HG03159 (cell line): ENCODE results near the gene RPL10A.
"Not testable (repeated sequence)": the region's sequence is repeated elsewhere in the genome, so short reads cannot be mapped to it uniquely, and the experiment has no call there.

Experiments
- ATAC-seq: cut with Tn5 transposase; IDR thresholded peaks from one replicate; pipeline ENCODE4 v1.9.1; 2021; ENCODE audit warnings: mild to moderate bottlenecking, moderate library complexity; ENCODE audit not compliant: unreplicated experiment

Gene RPL10A

DNA sequence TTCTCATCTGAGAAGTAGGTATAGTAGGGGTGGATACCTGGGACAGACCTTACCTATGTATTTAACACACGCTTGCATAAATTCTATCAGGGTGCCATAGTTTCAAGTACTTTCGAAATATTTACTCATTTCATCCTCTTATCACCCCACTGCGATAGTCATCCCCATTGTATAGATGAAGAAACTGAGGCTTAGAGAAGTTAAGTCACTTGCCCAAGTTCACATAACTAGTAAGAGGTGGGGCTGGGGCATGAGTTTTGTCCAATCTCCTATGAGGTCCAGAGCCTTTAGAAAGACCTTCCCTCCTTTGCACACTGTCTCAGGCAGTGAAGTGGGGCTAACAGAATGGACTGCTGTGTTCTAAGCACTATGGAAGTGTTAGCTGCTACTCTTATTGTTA lies 38.3 kb downstream of the RPL10A start:
- ATAC-seq = no peak

DNA sequence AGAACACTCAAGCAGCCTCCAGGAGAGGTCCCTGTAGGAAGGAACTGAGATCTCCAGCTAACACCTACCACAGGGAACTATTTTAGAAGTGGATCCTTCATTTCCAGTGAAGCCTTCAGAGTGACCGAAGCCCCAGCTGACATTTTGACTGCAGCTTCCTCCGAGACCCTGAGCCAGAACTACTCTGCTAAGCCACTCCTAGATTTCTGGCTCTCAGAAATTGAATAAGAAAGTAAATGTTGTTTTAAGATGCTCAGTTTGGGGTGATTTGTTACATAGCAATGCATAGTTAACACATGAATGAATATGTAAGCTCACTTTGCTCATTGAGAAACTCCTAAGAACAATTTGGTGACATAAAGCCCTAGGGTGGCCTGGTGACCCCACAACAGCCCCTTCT lies 39.0 kb downstream of the RPL10A start:
- ATAC-seq = no peak

DNA sequence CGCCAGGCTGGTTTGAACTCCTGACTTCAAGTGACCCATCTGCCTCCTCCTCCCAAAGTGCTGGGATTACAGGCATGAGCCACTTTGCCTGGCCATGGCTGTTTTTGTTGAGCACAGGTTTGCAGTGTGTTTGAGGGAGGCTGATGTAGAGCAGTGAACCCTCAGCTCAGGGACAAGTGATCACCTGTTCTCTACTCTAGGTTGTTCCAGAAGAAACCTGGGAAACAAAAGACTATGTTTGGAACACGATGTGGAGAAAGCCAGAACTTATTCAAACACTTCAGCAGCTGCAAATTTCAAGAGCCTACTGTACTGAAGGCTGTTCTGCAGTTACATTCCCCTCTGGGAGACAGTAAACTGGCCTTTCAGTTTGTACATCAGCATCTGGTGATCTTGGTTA lies 39.8 kb downstream of the RPL10A start:
- no peak for ATAC-seq

DNA sequence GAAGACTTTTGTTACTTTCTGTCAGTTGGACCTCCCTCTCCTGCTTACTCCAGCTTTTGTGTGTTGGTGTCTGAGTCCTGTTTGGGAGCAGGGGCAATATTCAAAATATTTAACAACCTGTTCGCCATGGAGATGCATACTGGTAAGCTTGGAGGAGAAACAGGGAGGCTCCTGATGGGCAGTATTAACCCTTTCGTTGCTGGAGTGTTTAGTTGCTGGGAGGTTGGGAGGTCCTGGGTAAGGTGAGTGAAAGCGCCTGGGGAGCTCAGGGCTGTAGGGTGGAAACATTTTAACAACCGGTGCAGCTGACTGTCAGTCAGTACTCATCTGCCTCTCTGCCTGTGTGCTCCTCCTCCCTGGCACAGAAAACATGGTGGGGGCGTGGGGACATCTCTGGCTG lies 40.3 kb downstream of the RPL10A start:
- no peak for ATAC-seq

DNA sequence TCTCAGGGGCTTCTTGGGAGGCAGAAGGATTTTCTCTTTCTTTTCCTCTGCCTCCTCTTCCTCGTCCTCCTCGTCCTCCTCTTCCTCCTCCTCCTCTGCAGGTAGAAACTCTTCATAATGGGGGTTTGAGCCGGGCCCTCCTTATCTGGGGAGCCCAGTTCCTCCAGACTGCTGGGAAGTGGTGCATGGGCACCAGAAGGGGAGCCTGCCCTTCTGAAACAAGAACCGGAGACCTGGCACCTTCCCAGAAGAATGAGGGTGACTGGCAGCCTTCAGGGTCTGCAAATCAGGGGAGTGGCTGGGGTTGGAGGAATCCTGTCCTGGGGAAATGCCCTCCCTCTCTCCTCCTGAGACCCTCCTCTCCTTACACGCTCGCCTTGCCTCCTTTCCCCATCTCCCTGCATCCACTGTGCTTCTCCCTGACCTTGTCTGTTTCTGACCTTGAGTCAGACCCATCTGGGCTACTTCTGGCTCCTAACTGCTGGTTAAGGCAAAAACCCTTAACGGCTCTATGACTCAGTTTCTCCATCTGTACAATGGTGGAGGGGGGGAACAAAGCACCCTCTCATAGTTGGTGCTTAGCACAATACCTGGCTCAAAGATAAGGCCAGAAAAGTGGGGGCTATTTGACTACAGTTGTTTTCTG lies 42.8 kb downstream of the RPL10A start:
- ATAC-seq = no peak

DNA sequence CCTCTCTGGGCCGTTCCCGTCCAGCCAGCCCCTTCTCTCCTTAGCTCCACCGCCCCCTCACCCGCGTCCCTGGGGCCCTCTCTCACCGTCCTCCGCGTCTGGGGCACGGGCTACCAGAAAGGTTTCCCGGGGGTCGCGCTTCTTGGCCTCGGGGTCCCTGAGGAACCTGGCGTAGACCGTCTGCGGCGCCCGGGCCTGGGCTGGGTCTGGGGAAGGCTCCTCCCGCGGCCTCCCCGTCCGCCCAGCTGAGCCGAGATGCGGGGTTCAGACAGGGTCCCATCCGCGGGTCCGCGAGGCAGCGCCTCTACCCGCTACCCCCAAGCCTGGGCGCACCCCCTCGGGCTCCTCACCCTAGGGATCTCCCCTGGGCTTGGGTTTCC lies 43.4 kb downstream of the RPL10A start:
- ATAC-seq = no peak

DNA sequence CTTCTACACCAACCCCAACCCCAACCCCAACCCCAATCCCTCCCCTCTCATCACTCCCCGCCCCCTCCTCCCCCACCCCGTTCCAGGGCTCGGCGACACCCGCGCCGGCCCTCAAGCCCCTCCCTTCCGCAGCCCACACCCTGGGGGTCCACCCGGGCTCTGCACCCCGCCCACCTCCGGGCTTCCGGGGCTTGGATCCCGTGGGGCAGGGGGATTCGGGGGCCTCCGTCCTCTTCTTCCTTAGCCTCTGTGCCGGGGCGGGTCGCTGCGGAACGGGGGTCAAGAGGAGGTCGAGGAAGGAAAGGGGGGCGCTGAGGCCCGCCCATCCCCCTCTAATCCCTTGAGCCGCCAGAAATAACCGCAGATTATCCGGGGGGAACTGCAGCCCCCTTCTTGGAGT lies 43.8 kb downstream of the RPL10A start:
- ATAC-seq = no peak

DNA sequence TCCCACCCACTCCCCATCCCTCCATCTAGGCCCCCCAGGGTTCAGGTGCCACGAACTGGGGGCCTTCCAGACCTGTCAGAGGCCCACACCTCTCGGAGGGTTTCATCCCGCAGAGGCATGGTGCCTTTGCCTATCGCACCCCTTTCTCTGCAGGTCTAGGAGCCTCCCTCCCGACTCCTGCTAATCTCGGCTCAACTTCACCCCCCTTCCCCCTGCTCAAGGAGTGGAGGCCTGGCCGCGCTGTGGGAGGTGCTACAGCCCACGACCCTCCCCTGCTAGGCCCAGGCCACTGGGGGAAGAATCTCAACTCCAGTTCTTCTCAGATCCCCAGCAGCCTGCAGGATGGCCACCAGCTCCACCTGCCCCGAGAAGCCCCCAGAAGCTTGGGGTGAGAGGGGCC lies 44.5 kb downstream of the RPL10A start, which contains the start of gene TULP1:
TULP1 (minus strand) TSS at position 157 of the 400 bp plus-strand sequence; CDS start at position 119, 38 bp downstream.
- no peak for ATAC-seq

DNA sequence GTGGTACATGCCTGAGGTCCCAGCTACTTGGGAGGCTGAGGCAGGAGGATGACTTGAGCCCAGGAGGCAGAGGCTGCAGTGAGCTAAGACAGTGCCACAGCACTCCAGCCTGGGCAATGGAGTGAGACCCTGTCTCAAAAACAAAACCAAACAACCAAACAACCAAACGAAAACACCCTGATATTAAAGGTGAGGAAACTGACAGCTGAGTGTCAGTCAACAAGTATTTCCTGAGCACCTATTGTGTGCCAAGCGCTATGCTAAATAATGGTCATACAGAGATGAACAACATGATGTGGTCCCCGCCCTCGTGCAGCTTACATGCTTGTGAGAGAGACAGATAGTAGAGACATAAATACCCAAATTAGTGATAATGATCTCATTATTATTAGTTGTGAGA lies 46.4 kb downstream of the RPL10A start:
- ATAC-seq = no peak

DNA sequence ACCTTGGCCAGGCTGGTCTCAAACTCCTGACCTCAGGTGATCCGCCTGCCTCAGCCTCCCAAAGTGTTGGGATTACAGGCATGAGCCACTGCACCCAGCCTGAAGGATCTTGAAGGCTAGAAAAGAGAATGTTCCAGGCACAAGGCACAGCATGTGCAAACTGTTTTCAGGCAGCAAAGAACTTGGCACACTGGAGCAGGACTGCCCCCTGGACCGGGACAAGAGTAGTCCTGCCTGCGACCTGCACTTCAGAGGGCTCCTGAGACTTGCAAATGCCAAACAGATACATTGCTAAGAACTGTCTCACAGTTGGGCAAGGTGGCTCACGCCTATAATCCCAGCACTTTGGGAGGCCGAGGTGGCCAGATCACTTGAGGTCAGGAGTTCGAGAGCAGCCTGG lies 47.7 kb downstream of the RPL10A start:
- ATAC-seq = not testable (repeated sequence)

DNA sequence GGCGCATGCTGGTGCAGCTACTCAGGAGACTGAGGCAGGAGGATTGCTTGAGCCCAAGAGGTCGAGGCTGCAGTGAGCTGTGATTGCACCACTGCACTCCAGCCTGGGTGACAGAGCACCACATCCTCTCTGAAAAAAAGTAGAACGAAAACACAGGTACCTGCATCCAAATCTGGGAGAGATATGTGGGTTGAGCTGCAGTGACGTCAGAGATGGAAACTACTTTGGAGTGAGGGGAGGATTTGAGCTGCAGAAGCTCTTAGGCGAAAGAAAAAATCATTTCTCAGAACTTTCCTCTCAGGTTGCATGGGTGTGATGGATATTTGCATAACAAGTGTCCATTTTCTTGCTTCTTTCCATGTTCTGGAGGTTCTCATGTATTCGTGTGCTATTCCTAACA lies 48.5 kb downstream of the RPL10A start:
- ATAC-seq = no peak

DNA sequence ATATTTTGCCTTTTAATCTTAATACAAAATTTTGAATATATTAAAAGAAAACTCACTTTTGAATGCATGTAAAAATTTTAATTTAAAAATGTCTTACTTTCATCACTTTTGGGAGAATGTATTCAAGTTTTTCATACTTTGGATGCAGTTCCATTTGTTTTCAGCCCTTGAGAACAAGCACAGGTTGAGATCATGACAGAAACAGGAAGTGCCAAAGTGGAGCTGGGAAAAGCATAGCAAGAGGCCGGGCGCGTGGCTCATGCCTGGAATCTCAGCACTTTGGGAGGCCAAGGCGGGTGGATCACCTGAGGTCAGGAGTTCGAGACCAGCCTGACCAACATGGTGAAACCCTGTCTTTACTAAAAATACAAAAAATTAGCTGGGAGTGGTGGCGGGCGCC lies 49.8 kb downstream of the RPL10A start:
- ATAC-seq = not testable (repeated sequence)

DNA sequence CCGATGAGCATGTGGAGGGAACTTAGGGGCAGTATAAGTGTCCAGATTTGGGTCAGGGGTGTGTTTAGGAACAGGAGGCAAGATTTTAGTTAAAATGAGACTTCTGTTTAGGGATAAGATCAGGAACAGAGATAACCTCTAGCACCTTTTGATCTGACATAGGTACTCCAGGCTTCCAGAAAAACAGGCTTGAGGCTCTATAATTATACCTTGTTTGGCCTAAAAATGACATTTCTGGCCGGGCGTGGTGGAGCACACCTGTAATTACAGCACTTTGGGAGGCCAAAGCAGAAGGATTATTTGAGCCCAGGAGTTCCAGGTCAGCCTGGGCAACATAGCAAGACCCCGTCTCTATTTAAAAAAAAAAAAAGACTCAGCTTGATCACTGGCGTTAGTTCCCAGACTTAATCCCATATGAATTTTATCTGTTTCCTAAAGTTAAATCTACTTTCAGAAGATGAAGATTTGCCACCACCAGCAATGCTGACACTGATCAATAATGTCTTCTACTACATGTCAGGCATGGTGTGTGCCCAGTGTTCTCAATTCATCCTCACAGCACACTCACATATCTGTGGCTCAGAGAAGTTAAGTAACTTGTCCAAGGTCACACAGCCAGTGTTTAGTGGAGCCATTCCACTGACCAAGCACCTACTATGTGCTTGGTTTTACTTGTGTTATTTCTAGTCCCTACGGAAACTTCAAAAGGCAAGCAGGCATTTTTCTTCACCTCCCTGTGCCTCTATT lies 50.5 kb downstream of the RPL10A start:
- no peak for ATAC-seq

DNA sequence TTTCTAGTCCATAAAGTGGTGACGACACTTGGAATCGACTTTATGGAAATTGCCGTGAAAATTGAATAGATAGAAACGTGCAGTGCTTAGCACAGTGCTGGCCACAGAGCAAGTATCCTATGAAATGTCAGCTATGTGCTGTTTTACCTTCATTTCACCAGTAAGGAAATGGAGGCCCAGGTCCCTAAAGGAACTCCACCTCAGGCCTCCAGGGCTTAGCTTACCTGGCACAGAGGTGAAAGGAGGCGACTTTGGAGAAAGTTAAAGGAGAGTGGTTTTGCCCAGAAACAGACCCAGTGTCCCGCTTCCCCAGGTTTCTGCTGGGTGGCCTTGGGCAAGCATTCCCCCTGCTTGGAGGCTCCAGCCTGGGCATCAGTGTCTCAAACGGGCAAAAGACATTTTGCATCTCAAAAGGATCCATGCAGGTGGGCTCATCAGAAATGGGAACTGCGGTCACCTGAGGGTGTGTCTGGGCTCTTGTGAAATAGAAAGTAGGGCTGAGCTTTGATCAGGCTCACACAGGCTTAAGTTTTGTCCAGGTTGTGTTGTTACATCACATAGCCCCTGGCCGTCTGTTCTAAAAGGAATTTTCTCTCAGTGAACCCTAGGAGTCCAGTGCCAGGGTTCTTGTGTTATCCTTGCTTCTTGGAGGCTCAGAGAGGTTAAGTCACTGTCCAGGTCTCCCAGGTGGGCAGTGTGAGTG lies 51.3 kb downstream of the RPL10A start:
- no peak for ATAC-seq
